H9 (cell line): ENCODE data around the gene CRACR2B. TPM values are rescaled to one million over a fixed set of nuclear protein-coding genes. Genes with fewer than 3 reads are reported as not detected.

ENCODE experiments used
- DNase-seq: peaks from one replicate; pipeline ENCODE4 v3.0.0-alpha.2; 2017
- H2AFZ ChIP-seq: one replicate; pipeline ENCODE4 v1.6.1; 2013; ENCODE audit warnings: mild to moderate bottlenecking, low read length, control low read depth, moderate library complexity
- H2AK5ac ChIP-seq: 2 replicates; pipeline ENCODE4 v1.6.1; 2013; ENCODE audit warnings: low read length, control low read depth, mixed read lengths; ENCODE audit not compliant: insufficient read length
- H2BK120ac ChIP-seq: one replicate; pipeline ENCODE4 v1.6.1; 2013; ENCODE audit warnings: low read depth, mild to moderate bottlenecking, low read length, control low read depth, inconsistent platforms; ENCODE audit not compliant: poor library complexity, severe bottlenecking
- H2BK12ac ChIP-seq: 2 replicates; pipeline ENCODE4 v1.6.1; 2013; ENCODE audit warnings: low read length, control low read depth, mixed read lengths, low read depth; ENCODE audit not compliant: insufficient read length
- H2BK15ac ChIP-seq: 2 replicates; pipeline ENCODE4 v1.6.1; 2013; ENCODE audit warnings: low read depth, low read length, control low read depth
- H2BK20ac ChIP-seq: one replicate; pipeline ENCODE4 v1.6.1; 2013; ENCODE audit warnings: low read depth, mild to moderate bottlenecking, low read length, control low read depth, inconsistent platforms; ENCODE audit not compliant: poor library complexity, severe bottlenecking
- H2BK5ac ChIP-seq: 2 replicates; pipeline ENCODE4 v1.6.1; 2013; ENCODE audit warnings: low read length, control low read depth, mixed read lengths; ENCODE audit not compliant: insufficient read length
- H3K14ac ChIP-seq: 2 replicates; pipeline ENCODE4 v1.6.1; 2013; ENCODE audit warnings: low read length, control low read depth; ENCODE audit not compliant: insufficient read depth
- H3K18ac ChIP-seq: 2 replicates; pipeline ENCODE4 v1.6.1; 2013; ENCODE audit warnings: low read depth, mild to moderate bottlenecking, mixed read lengths, low read length, control low read depth; ENCODE audit not compliant: insufficient read length
- H3K23ac ChIP-seq: 2 replicates; pipeline ENCODE4 v1.6.1; 2013; ENCODE audit warnings: low read length, control low read depth, mixed read lengths, low read depth; ENCODE audit not compliant: insufficient read length
- H3K23me2 ChIP-seq: 2 replicates; pipeline ENCODE4 v1.6.1; 2013; ENCODE audit warnings: low read depth, mild to moderate bottlenecking, mixed read lengths, low read length, control low read depth; ENCODE audit not compliant: insufficient read length, poor library complexity, severe bottlenecking
- H3K27ac ChIP-seq: 2 replicates; pipeline ENCODE4 v1.5.1; 2013; ENCODE audit warnings: low read length, control low read depth, mixed read lengths, low read depth; ENCODE audit not compliant: insufficient read length
- H3K27me3 ChIP-seq: 2 replicates; pipeline ENCODE4 v1.6.1; 2013; ENCODE audit warnings: low read length, control low read depth, inconsistent platforms; ENCODE audit not compliant: insufficient read depth
- H3K4ac ChIP-seq: 2 replicates; pipeline ENCODE4 v1.6.1; 2013; ENCODE audit warnings: low read depth, mild to moderate bottlenecking, control low read depth, inconsistent platforms, low read length, moderate library complexity
- H3K4me1 ChIP-seq: 2 replicates; pipeline ENCODE4 v1.6.1; 2013; ENCODE audit warnings: low read length, control low read depth, inconsistent platforms; ENCODE audit not compliant: insufficient read depth
- H3K4me2 ChIP-seq: 2 replicates; pipeline ENCODE4 v1.6.1; 2013; ENCODE audit warnings: low read length, control low read depth, mixed read lengths; ENCODE audit not compliant: insufficient read length, insufficient read depth
- H3K56ac ChIP-seq: 2 replicates; pipeline ENCODE4 v1.6.1; 2013; ENCODE audit warnings: low read depth, mild to moderate bottlenecking, mixed read lengths, low read length, control low read depth; ENCODE audit not compliant: insufficient read length
- H3K79me1 ChIP-seq: 2 replicates; pipeline ENCODE4 v1.6.1; 2013; ENCODE audit warnings: low read depth, mild to moderate bottlenecking, moderate library complexity, low read length, control low read depth, inconsistent platforms; ENCODE audit not compliant: insufficient read depth, poor library complexity, severe bottlenecking
- H3K79me2 ChIP-seq: 2 replicates; pipeline ENCODE4 v1.6.1; 2013; ENCODE audit warnings: low read length, control low read depth, inconsistent platforms; ENCODE audit not compliant: insufficient read depth
- H3K9ac ChIP-seq: 2 replicates; pipeline ENCODE4 v1.6.1; 2013; ENCODE audit warnings: low read length, control low read depth, mixed read lengths; ENCODE audit not compliant: insufficient read length; ENCODE audit errors: extremely low read depth
- H3K9me3 ChIP-seq: one replicate; pipeline ENCODE4 v1.6.1; 2013; ENCODE audit warnings: low read depth, low read length, inconsistent platforms; ENCODE audit not compliant: control insufficient read depth
- H3T11ph ChIP-seq: one replicate; pipeline ENCODE4 v1.6.1; 2013; ENCODE audit warnings: mild to moderate bottlenecking, low read length, control low read depth, inconsistent platforms
- H4K20me1 ChIP-seq: one replicate; pipeline ENCODE4 v1.6.1; 2013; ENCODE audit not compliant: control insufficient read depth, insufficient read length, insufficient read depth
- H4K5ac ChIP-seq: 2 replicates; pipeline ENCODE4 v1.6.1; 2013; ENCODE audit warnings: low read depth, mild to moderate bottlenecking, mixed read lengths, low read length, control low read depth; ENCODE audit not compliant: insufficient read length
- H4K8ac ChIP-seq: replicated peaks from 2 replicates; pipeline ENCODE4 v1.6.1; 2013; ENCODE audit warnings: low read length, control low read depth, mixed read lengths, low read depth; ENCODE audit not compliant: insufficient read length
- H4K91ac ChIP-seq: 2 replicates; pipeline ENCODE4 v1.6.1; 2013; ENCODE audit warnings: low read depth, mild to moderate bottlenecking, moderate library complexity, mixed read lengths, low read length, control low read depth; ENCODE audit not compliant: insufficient read length
- H3K27ac Mint-ChIP-seq, 3 experiments: 2 replicates in 2 of 3; 3 replicates in 1 of 3; pipeline ENCODE4 v1.8.0; 2020 to 2021; ENCODE audit warnings: mixed read lengths in 3 of 3, mild to moderate bottlenecking in 1 of 3, moderate library complexity in 1 of 3
- H3K27me3 Mint-ChIP-seq: 2 replicates; pipeline ENCODE4 v1.8.0; 2021; ENCODE audit warnings: low read depth, mild to moderate bottlenecking, moderate library complexity, mixed read lengths
- H3K36me3 Mint-ChIP-seq, 3 experiments: 2 replicates in 2 of 3; 3 replicates in 1 of 3; pipeline ENCODE4 v1.8.0; 2020 to 2021; ENCODE audit warnings: low read depth in 3 of 3, mixed read lengths in 3 of 3; ENCODE audit not compliant: insufficient read depth in 1 of 3
- H3K4me1 Mint-ChIP-seq, 2 experiments: 2 replicates each; pipeline ENCODE4 v1.8.0; 2020; ENCODE audit warnings: mixed read lengths in 2 of 2
- H3K4me3 Mint-ChIP-seq, 2 experiments: 2 replicates in 1 of 2; 3 replicates in 1 of 2; pipeline ENCODE4 v1.8.0; 2020 to 2021; ENCODE audit warnings: mild to moderate bottlenecking in 2 of 2, mixed read lengths in 2 of 2, moderate library complexity in 1 of 2
- H3K9me3 Mint-ChIP-seq, 2 experiments: 2 replicates in 1 of 2; 3 replicates in 1 of 2; pipeline ENCODE4 v1.8.0; 2020; ENCODE audit warnings: mild to moderate bottlenecking in 2 of 2, mixed read lengths in 2 of 2, moderate library complexity in 1 of 2
- CTCF ChIP-seq: fragments of 200-600 bp; sonication (generic); conservative IDR thresholded peaks from 3 replicates; pipeline ENCODE4 v1.8.0; 2021; ENCODE audit warnings: antibody characterized with exemption, mild to moderate bottlenecking
- WGBS: extraction: QIAGEN DNeasy Blood & Tissue Kit; methylation state at CpG from one replicate; pipeline ENCODE4 v1.1.7; 2013; ENCODE audit warnings: missing lambda C conversion rate, low lambda C conversion rate, mixed read lengths; ENCODE audit not compliant: insufficient read length; ENCODE audit errors: extremely low coverage; 5-methylcytosine and 5-hydroxymethylcytosine counted together
- total RNA-seq: library from RNA; stranded (reverse); gene quantifications from 2 replicates; pipeline ENCODE4 v1.2.1, GENCODE V29; 2021

The CRACR2B gene
- total RNA-seq, 1 experiment from 2014 or later, result 29.0 TPM

- no peak for TF ChIP-seq CTCF
- Histone ChIP-seq H4K5ac (no peak overlapping the region), H3T11ph (no peak overlapping the region), H4K8ac (no peak overlapping the region), H3K23ac (no peak overlapping the region), H3K27me3 (no peaks in the 10 kb centered on the region), H2BK20ac (no peak overlapping the region), H2AFZ (no peak overlapping the region), H3K4me2 (no peak overlapping the region), H4K91ac (no peak overlapping the region), H3K4me1 (no peaks in the 10 kb centered on the region), H3K18ac (no peak overlapping the region), H3K9me3 (no peaks in the 10 kb centered on the region), H2BK12ac (no peak overlapping the region), H4K20me1 (no peaks in the 10 kb centered on the region), H3K4ac (no peak overlapping the region), H2AK5ac (no peak overlapping the region), H3K23me2 (peaks cover 5% of the 10 kb centered on the region), H2BK120ac (no peak overlapping the region), H3K27ac (no peak overlapping the region), H3K79me1 (peaks cover 2% of the 10 kb centered on the region), H3K56ac (no peak overlapping the region), H3K14ac (no peak overlapping the region), H2BK5ac (no peak overlapping the region), H3K79me2 (no peaks in the 10 kb centered on the region; the same call in 1 of the 2 replicates), H3K9ac (no peak overlapping the region), H2BK15ac (no peak overlapping the region)
- Mint-ChIP-seq H3K27me3 (no peaks in the 10 kb centered on the region), H3K9me3 (no peaks in the 10 kb centered on the region), H3K27ac (no peak overlapping the region), H3K36me3 (peaks cover 10 to 52% (median 46%) of the 10 kb centered on the region in 3 experiments; a peak in 6 of 7 replicates), H3K4me3 (no peak overlapping the region), H3K4me1 (peaks cover 16 to 27% of the 10 kb centered on the region in 2 experiments)
- no peak for DNase-seq
- no CpG with 5 or more reads among the region's 8 CpGs for WGBS
Observed at GRCh38 chr11:837990-838307, 10.2 kb downstream of the CRACR2B start.
